ENCODE results near the gene NACAD. TPM values are rescaled to one million over a fixed set of nuclear protein-coding genes. Genes with fewer than 3 reads are reported as not detected.

The NACAD gene
- total RNA-seq, 1 experiment from 2014 or later, result 5.5 TPM

DNA sequence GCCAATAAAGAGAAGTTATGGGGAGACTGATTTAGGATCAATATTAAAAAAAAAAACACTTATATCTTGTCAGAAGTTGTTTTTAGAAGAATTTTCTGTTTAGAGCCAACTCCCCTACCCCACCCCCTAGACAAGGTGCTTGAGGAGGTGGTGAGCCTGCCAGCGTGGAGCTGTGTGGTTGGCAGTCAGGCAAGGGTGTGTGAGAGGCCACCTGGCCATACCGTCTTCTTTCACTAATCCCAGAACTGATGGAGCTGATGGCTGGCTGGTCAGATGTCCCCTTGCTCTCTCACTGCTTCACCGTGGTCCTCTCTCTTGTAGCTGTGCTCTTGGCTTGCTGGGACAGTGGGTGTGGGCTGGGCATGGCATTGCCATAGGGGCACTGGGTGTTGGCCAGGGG lies 34.3 kb downstream of the NACAD start:
- Mint-ChIP-seq H3K36me3 (peaks cover 3% of the 10 kb centered on the region; the same call in 1 of the 2 replicates), H3K4me1 (no peaks in the 10 kb centered on the region), H3K27ac (no peak overlapping the region), H3K4me3 (no peak overlapping the region), H3K9me3 (peaks cover 4% of the 10 kb centered on the region; the same call in 1 of the 2 replicates), H3K27me3 (ENCODE audit: low read depth) (no peaks in the 10 kb centered on the region)
- DNase-seq (ENCODE audit: low spot score), result no peak
- POLR2A ChIA-PET, result no interaction called here
- CTCF ChIA-PET, result no interaction called here
- no peak for ATAC-seq
- TF ChIP-seq, protein P1, sequence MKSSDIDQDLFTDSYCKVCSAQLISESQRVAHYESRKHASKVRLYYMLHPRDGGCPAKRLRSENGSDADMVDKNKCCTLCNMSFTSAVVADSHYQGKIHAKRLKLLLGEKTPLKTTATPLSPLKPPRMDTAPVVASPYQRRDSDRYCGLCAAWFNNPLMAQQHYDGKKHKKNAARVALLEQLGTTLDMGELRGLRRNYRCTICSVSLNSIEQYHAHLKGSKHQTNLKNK (CRISPR knock-in tag; IDR thresholded peaks at IDR 0.05), result no peak
- TF ChIP-seq ELF4 (CRISPR knock-in tag; IDR thresholded peaks at IDR 0.05; ENCODE audit: low read depth), result no peak
- TF ChIP-seq TCF7 (CRISPR knock-in tag; IDR thresholded peaks at IDR 0.05; ENCODE audit: low read depth), result no peak
- no peak for TF ChIP-seq ZNF671 (CRISPR knock-in tag; IDR thresholded peaks at IDR 0.05)
- no peak for TF ChIP-seq ZNF219 (CRISPR knock-in tag; IDR thresholded peaks at IDR 0.05; ENCODE audit: borderline replicate concordance)
- no peak for TF ChIP-seq MXD4 (CRISPR knock-in tag; IDR thresholded peaks at IDR 0.05; ENCODE audit: borderline replicate concordance)
- no peak for TF ChIP-seq ZNF121 (CRISPR knock-in tag; IDR thresholded peaks at IDR 0.05)
- TF ChIP-seq ZNF232 (CRISPR knock-in tag; IDR thresholded peaks at IDR 0.05), result no peak
- no peak for TF ChIP-seq ZNF416 (CRISPR knock-in tag; IDR thresholded peaks at IDR 0.05)
- TF ChIP-seq, protein P2, sequence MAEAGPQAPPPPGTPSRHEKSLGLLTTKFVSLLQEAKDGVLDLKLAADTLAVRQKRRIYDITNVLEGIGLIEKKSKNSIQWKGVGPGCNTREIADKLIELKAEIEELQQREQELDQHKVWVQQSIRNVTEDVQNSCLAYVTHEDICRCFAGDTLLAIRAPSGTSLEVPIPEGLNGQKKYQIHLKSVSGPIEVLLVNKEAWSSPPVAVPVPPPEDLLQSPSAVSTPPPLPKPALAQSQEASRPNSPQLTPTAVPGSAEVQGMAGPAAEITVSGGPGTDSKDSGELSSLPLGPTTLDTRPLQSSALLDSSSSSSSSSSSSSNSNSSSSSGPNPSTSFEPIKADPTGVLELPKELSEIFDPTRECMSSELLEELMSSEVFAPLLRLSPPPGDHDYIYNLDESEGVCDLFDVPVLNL (CRISPR knock-in tag; IDR thresholded peaks at IDR 0.05; ENCODE audit: borderline replicate concordance, low read depth), result no peak

DNA sequence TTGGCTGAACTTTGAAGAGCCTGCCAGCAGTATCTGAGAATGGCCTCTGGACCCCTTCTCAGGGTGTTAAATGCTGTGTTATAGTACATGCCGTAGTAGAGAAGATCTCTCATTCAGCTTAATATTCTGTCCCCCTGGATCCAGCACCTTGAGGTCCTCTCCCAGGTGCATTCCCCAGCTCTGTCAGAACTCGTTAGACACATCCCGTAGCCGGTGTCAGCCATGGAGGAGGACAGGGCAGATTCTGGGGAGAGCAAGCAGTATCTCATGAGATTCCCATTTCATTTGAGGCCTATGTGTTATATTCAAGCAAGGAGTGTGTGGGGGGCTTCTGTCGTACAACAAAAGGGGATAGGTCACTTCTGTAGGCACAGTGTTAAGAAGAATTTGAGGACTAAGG lies 34.8 kb downstream of the NACAD start:
- ATAC-seq, result no peak
- ChIA-PET POLR2A (no interaction called here), CTCF (interaction anchor here (1.0 kb wide), 1 partner anchor 80 kb away, joined by 3 read pairs; no protein-coding TSS in a partner anchor)
- Mint-ChIP-seq H3K27ac (no peak overlapping the region), H3K9me3 (peaks cover 4% of the 10 kb centered on the region; the same call in 1 of the 2 replicates), H3K36me3 (peaks cover 3% of the 10 kb centered on the region; the same call in 1 of the 2 replicates), H3K27me3 (ENCODE audit: low read depth) (no peaks in the 10 kb centered on the region), H3K4me1 (no peaks in the 10 kb centered on the region), H3K4me3 (no peak overlapping the region)
- DNase-seq (ENCODE audit: low spot score), result no peak
- TF ChIP-seq, protein P3, sequence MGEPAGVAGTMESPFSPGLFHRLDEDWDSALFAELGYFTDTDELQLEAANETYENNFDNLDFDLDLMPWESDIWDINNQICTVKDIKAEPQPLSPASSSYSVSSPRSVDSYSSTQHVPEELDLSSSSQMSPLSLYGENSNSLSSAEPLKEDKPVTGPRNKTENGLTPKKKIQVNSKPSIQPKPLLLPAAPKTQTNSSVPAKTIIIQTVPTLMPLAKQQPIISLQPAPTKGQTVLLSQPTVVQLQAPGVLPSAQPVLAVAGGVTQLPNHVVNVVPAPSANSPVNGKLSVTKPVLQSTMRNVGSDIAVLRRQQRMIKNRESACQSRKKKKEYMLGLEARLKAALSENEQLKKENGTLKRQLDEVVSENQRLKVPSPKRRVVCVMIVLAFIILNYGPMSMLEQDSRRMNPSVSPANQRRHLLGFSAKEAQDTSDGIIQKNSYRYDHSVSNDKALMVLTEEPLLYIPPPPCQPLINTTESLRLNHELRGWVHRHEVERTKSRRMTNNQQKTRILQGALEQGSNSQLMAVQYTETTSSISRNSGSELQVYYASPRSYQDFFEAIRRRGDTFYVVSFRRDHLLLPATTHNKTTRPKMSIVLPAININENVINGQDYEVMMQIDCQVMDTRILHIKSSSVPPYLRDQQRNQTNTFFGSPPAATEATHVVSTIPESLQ (CRISPR knock-in tag; IDR thresholded peaks at IDR 0.05), result no peak
- TF ChIP-seq CREM (CRISPR knock-in tag; IDR thresholded peaks at IDR 0.05) (no peak), ZNF671 (CRISPR knock-in tag; IDR thresholded peaks at IDR 0.05) (no peak), NR1H2 (CRISPR knock-in tag; IDR thresholded peaks at IDR 0.05) (no peak), FOXP1 (CRISPR knock-in tag; IDR thresholded peaks at IDR 0.05; ENCODE audit: borderline replicate concordance) (no peak), ETV6 (CRISPR knock-in tag; IDR thresholded peaks at IDR 0.05) (no peak), NFE2L1 (CRISPR knock-in tag; IDR thresholded peaks at IDR 0.05) (no peak), ZBTB21 (CRISPR knock-in tag; IDR thresholded peaks at IDR 0.05; ENCODE audit: borderline replicate concordance) (no peak), ZNF232 (CRISPR knock-in tag; IDR thresholded peaks at IDR 0.05) (no peak), MYBL2 (CRISPR knock-in tag; IDR thresholded peaks at IDR 0.05) (no peak), ZNF416 (CRISPR knock-in tag; IDR thresholded peaks at IDR 0.05) (no peak)
- TF ChIP-seq, protein P4, sequence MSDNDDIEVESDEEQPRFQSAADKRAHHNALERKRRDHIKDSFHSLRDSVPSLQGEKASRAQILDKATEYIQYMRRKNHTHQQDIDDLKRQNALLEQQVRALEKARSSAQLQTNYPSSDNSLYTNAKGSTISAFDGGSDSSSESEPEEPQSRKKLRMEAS (CRISPR knock-in tag; IDR thresholded peaks at IDR 0.05), result no peak
- TF ChIP-seq, protein P2 (CRISPR knock-in tag; IDR thresholded peaks at IDR 0.05; ENCODE audit: borderline replicate concordance, low read depth), result no peak
- TF ChIP-seq, protein P5, sequence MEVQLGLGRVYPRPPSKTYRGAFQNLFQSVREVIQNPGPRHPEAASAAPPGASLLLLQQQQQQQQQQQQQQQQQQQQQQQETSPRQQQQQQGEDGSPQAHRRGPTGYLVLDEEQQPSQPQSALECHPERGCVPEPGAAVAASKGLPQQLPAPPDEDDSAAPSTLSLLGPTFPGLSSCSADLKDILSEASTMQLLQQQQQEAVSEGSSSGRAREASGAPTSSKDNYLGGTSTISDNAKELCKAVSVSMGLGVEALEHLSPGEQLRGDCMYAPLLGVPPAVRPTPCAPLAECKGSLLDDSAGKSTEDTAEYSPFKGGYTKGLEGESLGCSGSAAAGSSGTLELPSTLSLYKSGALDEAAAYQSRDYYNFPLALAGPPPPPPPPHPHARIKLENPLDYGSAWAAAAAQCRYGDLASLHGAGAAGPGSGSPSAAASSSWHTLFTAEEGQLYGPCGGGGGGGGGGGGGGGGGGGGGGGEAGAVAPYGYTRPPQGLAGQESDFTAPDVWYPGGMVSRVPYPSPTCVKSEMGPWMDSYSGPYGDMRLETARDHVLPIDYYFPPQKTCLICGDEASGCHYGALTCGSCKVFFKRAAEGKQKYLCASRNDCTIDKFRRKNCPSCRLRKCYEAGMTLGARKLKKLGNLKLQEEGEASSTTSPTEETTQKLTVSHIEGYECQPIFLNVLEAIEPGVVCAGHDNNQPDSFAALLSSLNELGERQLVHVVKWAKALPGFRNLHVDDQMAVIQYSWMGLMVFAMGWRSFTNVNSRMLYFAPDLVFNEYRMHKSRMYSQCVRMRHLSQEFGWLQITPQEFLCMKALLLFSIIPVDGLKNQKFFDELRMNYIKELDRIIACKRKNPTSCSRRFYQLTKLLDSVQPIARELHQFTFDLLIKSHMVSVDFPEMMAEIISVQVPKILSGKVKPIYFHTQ (CRISPR knock-in tag; IDR thresholded peaks at IDR 0.05), result no peak
- TF ChIP-seq, protein P6, sequence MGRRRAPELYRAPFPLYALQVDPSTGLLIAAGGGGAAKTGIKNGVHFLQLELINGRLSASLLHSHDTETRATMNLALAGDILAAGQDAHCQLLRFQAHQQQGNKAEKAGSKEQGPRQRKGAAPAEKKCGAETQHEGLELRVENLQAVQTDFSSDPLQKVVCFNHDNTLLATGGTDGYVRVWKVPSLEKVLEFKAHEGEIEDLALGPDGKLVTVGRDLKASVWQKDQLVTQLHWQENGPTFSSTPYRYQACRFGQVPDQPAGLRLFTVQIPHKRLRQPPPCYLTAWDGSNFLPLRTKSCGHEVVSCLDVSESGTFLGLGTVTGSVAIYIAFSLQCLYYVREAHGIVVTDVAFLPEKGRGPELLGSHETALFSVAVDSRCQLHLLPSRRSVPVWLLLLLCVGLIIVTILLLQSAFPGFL (CRISPR knock-in tag; IDR thresholded peaks at IDR 0.05; ENCODE audit: borderline replicate concordance), result no peak
- TF ChIP-seq, protein P7, sequence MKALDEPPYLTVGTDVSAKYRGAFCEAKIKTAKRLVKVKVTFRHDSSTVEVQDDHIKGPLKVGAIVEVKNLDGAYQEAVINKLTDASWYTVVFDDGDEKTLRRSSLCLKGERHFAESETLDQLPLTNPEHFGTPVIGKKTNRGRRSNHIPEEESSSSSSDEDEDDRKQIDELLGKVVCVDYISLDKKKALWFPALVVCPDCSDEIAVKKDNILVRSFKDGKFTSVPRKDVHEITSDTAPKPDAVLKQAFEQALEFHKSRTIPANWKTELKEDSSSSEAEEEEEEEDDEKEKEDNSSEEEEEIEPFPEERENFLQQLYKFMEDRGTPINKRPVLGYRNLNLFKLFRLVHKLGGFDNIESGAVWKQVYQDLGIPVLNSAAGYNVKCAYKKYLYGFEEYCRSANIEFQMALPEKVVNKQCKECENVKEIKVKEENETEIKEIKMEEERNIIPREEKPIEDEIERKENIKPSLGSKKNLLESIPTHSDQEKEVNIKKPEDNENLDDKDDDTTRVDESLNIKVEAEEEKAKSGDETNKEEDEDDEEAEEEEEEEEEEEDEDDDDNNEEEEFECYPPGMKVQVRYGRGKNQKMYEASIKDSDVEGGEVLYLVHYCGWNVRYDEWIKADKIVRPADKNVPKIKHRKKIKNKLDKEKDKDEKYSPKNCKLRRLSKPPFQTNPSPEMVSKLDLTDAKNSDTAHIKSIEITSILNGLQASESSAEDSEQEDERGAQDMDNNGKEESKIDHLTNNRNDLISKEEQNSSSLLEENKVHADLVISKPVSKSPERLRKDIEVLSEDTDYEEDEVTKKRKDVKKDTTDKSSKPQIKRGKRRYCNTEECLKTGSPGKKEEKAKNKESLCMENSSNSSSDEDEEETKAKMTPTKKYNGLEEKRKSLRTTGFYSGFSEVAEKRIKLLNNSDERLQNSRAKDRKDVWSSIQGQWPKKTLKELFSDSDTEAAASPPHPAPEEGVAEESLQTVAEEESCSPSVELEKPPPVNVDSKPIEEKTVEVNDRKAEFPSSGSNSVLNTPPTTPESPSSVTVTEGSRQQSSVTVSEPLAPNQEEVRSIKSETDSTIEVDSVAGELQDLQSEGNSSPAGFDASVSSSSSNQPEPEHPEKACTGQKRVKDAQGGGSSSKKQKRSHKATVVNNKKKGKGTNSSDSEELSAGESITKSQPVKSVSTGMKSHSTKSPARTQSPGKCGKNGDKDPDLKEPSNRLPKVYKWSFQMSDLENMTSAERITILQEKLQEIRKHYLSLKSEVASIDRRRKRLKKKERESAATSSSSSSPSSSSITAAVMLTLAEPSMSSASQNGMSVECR (CRISPR knock-in tag; IDR thresholded peaks at IDR 0.05; ENCODE audit: borderline replicate concordance), result no peak
